ENCODE data around the gene ABCB10. TPM values are rescaled to one million over a fixed set of nuclear protein-coding genes. Genes with fewer than 3 reads are reported as not detected.
"Not testable (repeated sequence)": the region's sequence is repeated elsewhere in the genome, so short reads cannot be mapped to it uniquely, and the experiment has no call there.

Gene ABCB10
- total RNA-seq, 2 experiments from 2014 or later = 16.4 to 27.2 TPM

GRCh38 chr1:229514578-229515275 is 43.8 kb downstream of the ABCB10 start:
- peaks cover 4% of the 10 kb centered on the region; the same call in 1 of the 2 replicates for H4K20me1 ChIP-seq (ENCODE audit: insufficient read depth, low read length)
- no peak overlapping the region for H3K4me2 ChIP-seq (ENCODE audit: low read length)
- H3K9me2 ChIP-seq (ENCODE audit: insufficient read depth, low read length) = no peaks in the 10 kb centered on the region
- no peak overlapping the region for H3K4me3 ChIP-seq (ENCODE audit: low read depth, low read length, poor library complexity, severe bottlenecking)
- ChIA-PET CTCF (ENCODE audit: unreplicated experiment) (no interaction called here), POLR2A (no interaction called here)
- DNase-seq (ENCODE audit: low spot score) = peak; percentile 77
- H3K36me3 ChIP-seq (ENCODE audit: insufficient read depth, low read length) = 0 out of 2 replicates have a peak, but pooled peaks cover 3% of the 10 kb centered on the region
- no peaks in the 10 kb centered on the region for H3K4me1 ChIP-seq (ENCODE audit: insufficient read depth, low read length, poor library complexity, severe bottlenecking)
- no peaks in the 10 kb centered on the region for H3K79me2 ChIP-seq (ENCODE audit: insufficient read depth, low read depth, low read length)
- BruUV-seq (replicated peaks) = no TSS peak
- no peak overlapping the region for H3K27ac ChIP-seq (ENCODE audit: low read depth, low read length, poor library complexity, severe bottlenecking)
- no peaks in the 10 kb centered on the region for H3K9me3 ChIP-seq (ENCODE audit: low read length)
- H2AFZ ChIP-seq (ENCODE audit: low read length) = no peak overlapping the region
- TF ChIP-seq, protein P1, sequence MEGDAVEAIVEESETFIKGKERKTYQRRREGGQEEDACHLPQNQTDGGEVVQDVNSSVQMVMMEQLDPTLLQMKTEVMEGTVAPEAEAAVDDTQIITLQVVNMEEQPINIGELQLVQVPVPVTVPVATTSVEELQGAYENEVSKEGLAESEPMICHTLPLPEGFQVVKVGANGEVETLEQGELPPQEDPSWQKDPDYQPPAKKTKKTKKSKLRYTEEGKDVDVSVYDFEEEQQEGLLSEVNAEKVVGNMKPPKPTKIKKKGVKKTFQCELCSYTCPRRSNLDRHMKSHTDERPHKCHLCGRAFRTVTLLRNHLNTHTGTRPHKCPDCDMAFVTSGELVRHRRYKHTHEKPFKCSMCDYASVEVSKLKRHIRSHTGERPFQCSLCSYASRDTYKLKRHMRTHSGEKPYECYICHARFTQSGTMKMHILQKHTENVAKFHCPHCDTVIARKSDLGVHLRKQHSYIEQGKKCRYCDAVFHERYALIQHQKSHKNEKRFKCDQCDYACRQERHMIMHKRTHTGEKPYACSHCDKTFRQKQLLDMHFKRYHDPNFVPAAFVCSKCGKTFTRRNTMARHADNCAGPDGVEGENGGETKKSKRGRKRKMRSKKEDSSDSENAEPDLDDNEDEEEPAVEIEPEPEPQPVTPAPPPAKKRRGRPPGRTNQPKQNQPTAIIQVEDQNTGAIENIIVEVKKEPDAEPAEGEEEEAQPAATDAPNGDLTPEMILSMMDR (conservative IDR thresholded peaks at IDR 0.05; ENCODE audit: low read length) = peak; percentile 95
- TF ChIP-seq EZH2phosphoT487 (IDR thresholded peaks at IDR 0.05; ENCODE audit: borderline replicate concordance, low read depth, low read length) = no peak
- intact Hi-C loops (cut with micrococcal nuclease; ENCODE audit: unreplicated experiment) = loop anchor here (1.0 kb wide), 1 partner anchor 256 kb away; no protein-coding TSS in a partner anchor

DNA sequence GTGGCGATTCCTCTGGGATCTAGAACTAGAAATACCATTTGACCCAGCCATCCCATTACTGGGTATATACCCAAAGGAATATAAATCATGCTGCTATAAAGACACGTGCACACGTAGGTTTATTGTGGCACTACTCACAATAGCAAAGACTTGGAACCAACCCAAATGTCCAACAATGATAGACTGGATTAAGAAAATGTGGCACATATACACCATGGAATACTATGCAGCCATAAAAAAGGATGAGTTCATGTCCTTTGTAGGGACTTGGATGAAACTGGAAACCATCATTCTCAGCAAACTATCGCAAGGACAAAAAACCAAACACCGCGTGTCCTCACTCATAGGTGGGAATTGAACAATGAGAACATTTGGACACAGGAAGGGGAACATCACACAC is 46.9 kb downstream of the ABCB10 start:
- H3K36me3 ChIP-seq (ENCODE audit: insufficient read depth, low read length); intact Hi-C loops (cut with micrococcal nuclease; ENCODE audit: unreplicated experiment); H3K4me3 ChIP-seq (ENCODE audit: low read depth, low read length, poor library complexity, severe bottlenecking); H4K20me1 ChIP-seq (ENCODE audit: insufficient read depth, low read length); H3K27ac ChIP-seq (ENCODE audit: low read depth, low read length, poor library complexity, severe bottlenecking); H3K9me2 ChIP-seq (ENCODE audit: insufficient read depth, low read length); CTCF ChIA-PET (ENCODE audit: unreplicated experiment); POLR2A ChIA-PET; H3K4me2 ChIP-seq (ENCODE audit: low read length); DNase-seq (ENCODE audit: low spot score); BruUV-seq (replicated peaks); H2AFZ ChIP-seq (ENCODE audit: low read length); H3K9me3 ChIP-seq (ENCODE audit: low read length): not testable (repeated sequence)
- peaks cover 17% of the 10 kb centered on the region for H3K4me1 ChIP-seq (ENCODE audit: insufficient read depth, low read length, poor library complexity, severe bottlenecking)
- peaks cover 14% of the 10 kb centered on the region for H3K79me2 ChIP-seq (ENCODE audit: insufficient read depth, low read depth, low read length)

DNA sequence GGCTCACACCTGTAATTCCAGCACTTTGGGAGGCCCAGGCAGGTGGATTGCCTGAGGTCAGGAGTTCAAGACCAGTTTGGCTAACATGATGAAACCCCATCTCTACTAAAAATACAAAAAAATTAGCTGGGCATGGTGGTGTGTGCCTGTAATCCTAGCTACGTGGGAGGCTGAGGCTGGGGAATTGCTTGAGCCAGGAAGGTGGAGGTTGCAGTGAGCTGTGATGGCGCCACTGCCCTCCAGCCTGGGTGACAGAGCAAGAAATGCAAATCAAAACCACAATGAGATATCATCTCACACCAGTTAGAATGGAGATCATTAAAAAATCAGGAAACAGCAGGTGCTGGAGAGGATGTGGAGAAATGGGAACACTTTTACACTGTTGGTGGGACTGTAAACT is 47.3 kb downstream of the ABCB10 start:
- H3K4me3 ChIP-seq (ENCODE audit: low read depth, low read length, poor library complexity, severe bottlenecking); H3K36me3 ChIP-seq (ENCODE audit: insufficient read depth, low read length); H3K9me2 ChIP-seq (ENCODE audit: insufficient read depth, low read length); H3K27ac ChIP-seq (ENCODE audit: low read depth, low read length, poor library complexity, severe bottlenecking); DNase-seq (ENCODE audit: low spot score); intact Hi-C loops (cut with micrococcal nuclease; ENCODE audit: unreplicated experiment); CTCF ChIA-PET (ENCODE audit: unreplicated experiment); H2AFZ ChIP-seq (ENCODE audit: low read length); H4K20me1 ChIP-seq (ENCODE audit: insufficient read depth, low read length); BruUV-seq (replicated peaks); H3K9me3 ChIP-seq (ENCODE audit: low read length); POLR2A ChIA-PET; H3K4me2 ChIP-seq (ENCODE audit: low read length): not testable (repeated sequence)
- Histone ChIP-seq H3K79me2 (ENCODE audit: insufficient read depth, low read depth, low read length) (peaks cover 19% of the 10 kb centered on the region), H3K4me1 (ENCODE audit: insufficient read depth, low read length, poor library complexity, severe bottlenecking) (peaks cover 22% of the 10 kb centered on the region)

All from OCI-LY7 (cell line).